Measurements from ENCODE around the gene ATP9B.

DNA sequence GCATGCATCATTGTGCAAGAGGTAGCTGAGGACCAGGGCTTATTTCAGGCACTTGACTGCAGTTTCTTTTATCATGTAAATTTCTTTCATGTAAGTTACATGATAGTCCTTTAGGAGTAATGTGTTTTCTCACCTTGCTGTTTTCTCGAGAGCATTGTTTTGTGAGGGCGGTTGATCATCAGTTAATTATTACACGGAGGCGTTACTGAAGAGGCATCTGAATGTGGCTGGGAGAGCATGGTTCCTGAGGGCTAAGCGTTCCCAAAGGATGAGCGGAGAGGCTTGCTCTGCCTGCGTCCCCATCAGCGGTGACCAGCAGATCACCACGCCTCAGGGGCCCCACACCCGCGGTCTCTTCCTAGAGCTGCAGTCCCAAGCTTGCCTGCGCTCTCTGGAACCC is 170.4 kb downstream of the ATP9B start:
- TF ChIP-seq, protein P1, sequence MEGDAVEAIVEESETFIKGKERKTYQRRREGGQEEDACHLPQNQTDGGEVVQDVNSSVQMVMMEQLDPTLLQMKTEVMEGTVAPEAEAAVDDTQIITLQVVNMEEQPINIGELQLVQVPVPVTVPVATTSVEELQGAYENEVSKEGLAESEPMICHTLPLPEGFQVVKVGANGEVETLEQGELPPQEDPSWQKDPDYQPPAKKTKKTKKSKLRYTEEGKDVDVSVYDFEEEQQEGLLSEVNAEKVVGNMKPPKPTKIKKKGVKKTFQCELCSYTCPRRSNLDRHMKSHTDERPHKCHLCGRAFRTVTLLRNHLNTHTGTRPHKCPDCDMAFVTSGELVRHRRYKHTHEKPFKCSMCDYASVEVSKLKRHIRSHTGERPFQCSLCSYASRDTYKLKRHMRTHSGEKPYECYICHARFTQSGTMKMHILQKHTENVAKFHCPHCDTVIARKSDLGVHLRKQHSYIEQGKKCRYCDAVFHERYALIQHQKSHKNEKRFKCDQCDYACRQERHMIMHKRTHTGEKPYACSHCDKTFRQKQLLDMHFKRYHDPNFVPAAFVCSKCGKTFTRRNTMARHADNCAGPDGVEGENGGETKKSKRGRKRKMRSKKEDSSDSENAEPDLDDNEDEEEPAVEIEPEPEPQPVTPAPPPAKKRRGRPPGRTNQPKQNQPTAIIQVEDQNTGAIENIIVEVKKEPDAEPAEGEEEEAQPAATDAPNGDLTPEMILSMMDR (IDR thresholded peaks at IDR 0.05; ENCODE audit: low read depth, low read length, missing input control), result no peak
- TF ChIP-seq RAD21 (IDR thresholded peaks at IDR 0.05), result no peak
- TF ChIP-seq YY1 (IDR thresholded peaks at IDR 0.05), result no peak
- TF ChIP-seq GABPA (IDR thresholded peaks at IDR 0.05 in 1 of 2, conservative IDR thresholded peaks at IDR 0.05 in 1 of 2), result no peak
- TF ChIP-seq JUND (IDR thresholded peaks at IDR 0.05), result no peak
- TF ChIP-seq, protein P2, sequence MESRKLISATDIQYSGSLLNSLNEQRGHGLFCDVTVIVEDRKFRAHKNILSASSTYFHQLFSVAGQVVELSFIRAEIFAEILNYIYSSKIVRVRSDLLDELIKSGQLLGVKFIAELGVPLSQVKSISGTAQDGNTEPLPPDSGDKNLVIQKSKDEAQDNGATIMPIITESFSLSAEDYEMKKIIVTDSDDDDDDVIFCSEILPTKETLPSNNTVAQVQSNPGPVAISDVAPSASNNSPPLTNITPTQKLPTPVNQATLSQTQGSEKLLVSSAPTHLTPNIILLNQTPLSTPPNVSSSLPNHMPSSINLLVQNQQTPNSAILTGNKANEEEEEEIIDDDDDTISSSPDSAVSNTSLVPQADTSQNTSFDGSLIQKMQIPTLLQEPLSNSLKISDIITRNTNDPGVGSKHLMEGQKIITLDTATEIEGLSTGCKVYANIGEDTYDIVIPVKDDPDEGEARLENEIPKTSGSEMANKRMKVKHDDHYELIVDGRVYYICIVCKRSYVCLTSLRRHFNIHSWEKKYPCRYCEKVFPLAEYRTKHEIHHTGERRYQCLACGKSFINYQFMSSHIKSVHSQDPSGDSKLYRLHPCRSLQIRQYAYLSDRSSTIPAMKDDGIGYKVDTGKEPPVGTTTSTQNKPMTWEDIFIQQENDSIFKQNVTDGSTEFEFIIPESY (IDR thresholded peaks at IDR 0.05), result no peak
- TF ChIP-seq HNF4G (IDR thresholded peaks at IDR 0.05), result no peak
- no peak for TF ChIP-seq TAF1 (conservative IDR thresholded peaks at IDR 0.05)

All from liver (tissue), 3 donors.